HG02623 (cell line): ENCODE data around the gene SATB2.

Source experiments
- ATAC-seq: cut with Tn5 transposase; IDR thresholded peaks from one replicate; pipeline ENCODE4 v1.9.1; 2021; ENCODE audit warnings: moderate library complexity; ENCODE audit not compliant: unreplicated experiment

The SATB2 gene

DNA sequence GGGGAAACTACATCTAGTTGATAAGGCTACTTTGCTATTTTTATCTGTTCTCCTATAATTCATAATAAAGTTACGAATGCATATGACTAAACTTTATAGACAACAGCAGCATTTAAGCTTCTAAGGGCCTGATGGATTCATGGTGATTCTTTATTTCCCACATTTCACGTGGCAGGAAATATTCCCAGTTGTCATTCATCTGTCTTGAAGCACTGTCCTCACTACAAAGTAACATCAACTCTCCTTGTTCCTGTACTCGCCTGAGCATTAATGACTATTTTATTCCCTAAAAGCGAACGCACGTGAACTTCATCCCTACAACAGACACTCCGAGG lies 2.6 kb downstream of the SATB2 start:
- ATAC-seq = no peak

DNA sequence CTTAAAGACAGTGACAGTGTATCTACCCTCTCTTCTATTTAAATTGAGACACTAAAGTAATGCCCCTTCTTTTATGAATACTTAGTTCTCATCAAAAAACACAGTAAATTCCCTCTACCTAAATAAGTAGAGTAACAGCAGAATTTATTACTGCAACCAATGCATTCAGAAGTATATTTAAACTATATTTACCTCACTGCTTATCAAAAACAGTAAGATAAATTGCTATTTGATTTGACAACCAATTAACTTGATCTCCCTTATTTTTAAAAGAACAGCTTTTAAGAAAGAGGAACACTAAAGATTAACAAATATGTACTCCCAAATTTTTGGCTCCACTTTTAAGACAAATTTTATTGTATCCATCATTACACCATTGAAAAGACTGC lies 4.8 kb downstream of the SATB2 start:
- no peak for ATAC-seq

DNA sequence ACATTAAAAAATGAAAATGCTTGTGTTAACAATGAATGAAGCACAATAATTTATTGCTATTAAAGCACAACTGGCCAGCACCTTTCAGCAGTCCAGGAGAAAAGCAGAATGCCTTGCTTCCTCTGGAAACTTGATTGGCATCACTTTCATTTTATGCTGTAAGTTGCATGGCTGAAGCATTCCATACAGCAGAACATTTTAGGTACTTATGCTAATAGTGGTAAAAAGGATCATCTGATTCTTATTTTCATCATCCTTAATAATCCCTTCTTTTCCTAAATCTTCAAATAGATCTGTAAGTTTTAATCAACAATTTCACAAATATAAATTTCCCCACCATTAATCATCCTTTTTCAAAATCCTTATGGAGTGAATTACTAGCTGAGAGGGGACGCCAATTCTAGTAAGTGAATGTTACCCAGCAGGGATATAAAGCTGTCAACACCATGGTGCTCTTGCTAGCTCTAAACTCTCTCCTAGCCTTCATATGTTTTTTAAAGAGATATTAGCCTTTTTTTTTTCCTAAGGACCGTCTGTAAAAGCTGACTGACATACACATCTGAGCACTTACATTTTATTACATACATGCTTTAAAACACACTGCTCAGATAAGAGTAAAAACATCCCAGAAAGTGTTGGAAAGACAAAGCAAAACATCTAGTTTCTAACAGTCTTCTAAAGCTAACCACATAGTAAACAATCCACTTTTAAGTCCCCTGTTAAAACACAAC lies 5.3 kb downstream of the SATB2 start:
- ATAC-seq = no peak

DNA sequence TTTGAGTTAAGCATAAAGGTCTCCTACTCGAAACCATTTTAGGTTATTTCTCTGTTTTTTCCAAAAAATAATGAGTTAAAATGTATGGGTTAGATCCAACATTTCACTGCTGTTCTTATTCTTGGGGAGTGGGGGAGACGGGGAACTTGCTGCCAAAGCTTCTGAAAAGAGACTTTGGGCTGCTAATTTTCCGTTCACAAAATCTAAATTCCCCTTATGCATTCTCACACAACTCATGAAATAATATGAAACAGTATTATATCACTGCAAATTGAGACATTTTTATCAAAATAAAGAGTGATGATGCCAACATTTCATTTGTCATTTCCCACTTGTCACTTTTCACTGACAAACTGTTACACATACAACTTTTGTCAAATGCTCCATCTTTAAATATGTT lies 7.8 kb downstream of the SATB2 start:
- ATAC-seq = no peak

DNA sequence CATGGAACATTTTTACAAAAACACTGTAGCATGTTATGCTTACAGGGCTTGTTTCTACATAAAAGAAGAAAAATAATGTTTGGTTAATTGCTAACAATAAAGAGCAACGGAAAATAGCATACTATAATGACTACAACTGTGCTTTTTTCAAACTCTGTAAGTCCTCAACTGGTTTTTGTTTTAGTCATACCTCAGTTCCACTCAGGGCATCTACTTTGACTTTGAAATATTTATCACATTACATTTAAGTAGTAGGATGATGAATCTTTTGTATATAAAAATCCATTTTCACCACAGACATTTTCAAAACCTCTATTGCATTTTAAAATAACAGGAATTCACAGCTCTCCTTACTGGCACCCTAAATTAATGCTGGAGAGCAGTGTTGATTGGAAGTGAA lies 8.3 kb downstream of the SATB2 start:
- ATAC-seq = no peak

DNA sequence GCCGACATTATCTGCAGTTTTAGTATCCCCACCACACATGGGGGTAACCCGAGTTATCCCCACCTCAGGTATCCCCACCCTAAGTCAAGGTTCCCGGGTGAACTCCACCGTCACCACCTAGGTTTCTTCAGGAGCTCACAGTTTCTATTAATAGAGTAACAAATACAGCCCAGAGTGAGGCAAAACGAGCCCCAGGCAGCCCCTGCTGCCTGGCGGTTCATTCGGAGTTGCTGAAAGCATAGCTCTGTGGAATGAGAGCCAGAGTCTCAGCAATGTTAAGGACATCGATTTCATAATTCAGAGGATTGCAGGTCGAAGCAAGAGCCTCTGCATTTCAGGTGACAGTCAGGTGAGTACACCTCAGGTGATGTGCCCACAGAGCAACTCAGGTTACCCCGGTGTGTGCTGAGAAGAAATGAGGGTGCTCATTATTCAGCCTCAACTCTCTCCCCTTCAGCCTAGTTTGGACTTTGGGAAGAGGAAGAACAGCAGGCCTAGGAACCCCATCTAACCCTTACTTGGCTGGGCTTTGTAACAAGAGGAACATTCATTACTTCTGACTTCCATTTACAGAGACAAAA lies 10.7 kb downstream of the SATB2 start:
- no peak for ATAC-seq

DNA sequence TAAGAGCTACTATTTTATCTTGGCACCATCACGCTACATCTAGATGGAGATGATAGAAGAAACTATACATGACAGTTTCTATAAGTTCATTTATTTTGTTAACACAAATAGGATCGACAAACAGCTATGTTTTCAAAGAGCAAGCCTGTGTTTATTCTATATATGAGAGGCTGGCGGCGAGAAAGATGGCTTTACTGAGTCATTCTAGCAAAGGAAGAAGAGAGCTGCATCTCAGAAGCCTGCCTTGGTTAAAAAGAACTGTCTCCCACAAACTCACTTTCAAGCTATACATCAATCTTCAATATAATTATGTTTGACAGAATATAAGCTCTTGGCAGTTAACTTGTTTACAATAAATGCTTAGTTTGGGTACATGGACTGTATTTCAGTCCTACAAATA lies 13.0 kb downstream of the SATB2 start:
- ATAC-seq = no peak

DNA sequence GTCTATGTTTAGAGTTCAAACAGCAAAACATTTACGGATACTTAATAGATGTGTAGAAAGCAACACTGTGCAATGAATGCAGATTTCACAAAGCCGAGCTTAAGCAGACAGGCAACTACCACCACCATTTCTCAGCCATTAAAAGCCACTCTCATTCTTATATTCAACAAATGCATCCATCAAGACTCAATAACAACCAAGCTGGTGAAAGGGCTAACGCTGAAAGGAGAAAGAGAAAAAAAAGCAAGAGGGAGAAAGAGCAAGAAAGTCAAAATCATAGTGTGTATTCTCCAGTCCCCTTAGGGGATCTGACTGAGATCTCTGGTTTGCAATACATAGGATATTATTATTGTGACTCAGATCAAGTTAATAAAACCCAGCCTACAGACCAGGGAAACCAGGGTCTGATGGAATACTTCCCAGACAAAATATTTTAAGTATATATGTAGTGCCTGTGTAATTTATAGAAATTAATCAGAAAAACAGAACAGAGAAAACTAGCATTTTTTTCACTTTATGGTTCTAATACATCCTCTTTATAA lies 14.1 kb downstream of the SATB2 start:
- no peak for ATAC-seq

DNA sequence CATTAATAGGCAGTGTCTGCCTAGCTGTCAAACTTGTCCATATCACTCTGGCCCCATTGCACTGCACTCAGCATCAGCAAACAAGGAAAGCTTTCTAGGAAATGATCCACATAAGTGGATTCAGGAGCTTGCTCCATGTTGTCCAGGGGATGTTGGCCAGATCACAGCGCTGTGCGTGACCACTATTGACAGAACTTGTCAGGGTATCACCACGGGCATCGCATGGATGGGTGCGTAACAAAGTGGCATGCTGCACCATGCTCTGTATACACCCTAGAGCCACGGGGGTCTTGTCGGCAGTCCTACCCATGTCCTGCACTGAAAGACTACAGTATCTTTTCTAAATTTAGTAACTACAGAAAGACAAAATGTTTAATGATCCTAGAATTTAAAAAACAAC lies 15.6 kb downstream of the SATB2 start:
- no peak for ATAC-seq

DNA sequence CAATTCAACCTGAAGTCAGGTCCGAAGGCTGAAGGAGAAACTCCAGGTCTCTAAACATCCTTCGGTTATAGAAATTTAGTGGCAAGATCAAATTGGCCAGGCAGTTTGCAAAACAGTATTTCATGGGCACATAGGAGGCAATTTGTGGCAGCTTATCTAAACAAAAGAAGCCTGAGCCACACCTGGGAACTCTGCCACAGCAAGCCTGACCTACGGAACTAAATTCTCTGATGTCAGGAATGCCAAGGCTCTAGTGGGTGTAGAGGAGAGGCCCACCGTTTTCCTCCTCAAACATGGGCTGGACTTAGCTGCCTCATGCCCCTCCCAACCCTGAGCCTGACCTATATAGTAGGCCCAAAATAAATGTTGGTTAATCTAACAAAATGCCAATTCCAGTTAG lies 16.0 kb downstream of the SATB2 start:
- no peak for ATAC-seq

DNA sequence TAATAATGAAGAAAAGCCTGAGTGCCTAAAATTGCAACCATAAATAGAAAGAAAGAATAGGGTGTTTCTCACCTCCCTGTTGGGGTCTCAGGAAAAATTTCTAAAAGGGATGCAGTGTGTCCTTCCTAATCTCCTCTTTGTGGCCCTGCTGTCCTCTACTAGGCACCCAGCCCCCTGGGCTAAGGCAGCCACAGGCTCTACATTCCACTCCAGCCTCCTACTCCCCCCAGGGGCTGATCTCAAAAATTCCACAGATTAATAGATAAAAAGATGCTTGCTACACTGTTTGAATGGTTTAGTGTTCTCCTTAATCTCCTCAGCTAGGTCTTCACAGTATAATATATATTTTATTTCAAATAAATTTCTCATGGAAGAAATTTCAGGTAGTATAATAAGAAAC lies 17.6 kb downstream of the SATB2 start:
- ATAC-seq = no peak

DNA sequence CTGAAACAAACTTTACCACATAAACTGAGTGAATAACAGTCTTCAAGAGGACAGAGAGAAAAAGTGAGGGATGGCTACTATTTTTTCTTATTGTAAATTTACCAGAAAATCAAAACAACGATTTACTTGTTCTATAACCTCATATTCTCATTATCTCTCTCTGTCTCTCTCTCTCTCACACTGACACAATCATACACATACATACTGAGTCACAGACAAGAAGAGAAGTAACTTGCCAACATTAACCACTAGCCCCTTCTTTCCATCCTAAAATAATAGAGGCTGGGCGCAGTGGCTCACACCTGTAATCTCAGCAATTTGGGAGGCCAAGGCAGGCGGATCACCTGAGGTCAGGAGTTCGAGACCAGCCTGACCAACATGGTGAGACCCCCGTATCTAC lies 18.2 kb downstream of the SATB2 start:
- no peak for ATAC-seq

DNA sequence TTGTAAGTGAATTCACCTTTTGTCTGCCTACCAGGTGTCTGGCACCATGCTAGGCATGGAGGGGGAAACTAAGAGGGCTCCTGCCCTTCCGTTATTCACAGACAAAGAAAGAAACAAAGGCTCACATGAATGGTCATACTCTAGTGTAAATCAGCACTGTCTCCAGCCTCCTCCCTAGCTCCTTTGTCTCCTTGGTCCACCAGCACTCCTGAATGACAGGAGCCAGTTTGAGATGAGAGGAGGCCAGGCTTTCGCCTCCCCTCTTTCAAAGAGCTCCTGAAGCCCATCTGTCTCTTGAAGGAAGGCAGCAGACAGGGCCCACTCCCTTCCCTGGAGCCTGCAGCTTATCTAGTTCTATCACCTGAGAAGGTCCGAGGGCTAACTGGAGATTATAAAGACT lies 18.7 kb downstream of the SATB2 start:
- no peak for ATAC-seq

DNA sequence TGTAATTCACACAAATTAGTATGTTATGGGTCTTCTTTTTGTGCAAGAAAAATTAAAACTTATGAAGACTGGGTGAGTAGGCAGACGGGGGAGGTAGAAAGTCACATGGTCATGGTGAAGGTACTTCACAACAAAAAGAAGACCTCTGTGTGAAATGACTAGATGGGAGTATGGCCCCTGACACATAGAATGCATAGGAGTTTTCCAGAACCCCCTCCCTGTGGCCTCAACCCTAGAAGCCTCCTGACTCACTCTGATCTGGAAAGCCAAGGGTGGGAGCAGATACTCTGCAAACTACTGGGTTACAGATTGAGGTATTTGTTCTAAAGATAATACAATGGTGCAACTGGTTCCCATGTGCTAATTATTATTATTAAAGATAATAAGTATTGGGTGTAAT lies 23.2 kb downstream of the SATB2 start:
- ATAC-seq = no peak

DNA sequence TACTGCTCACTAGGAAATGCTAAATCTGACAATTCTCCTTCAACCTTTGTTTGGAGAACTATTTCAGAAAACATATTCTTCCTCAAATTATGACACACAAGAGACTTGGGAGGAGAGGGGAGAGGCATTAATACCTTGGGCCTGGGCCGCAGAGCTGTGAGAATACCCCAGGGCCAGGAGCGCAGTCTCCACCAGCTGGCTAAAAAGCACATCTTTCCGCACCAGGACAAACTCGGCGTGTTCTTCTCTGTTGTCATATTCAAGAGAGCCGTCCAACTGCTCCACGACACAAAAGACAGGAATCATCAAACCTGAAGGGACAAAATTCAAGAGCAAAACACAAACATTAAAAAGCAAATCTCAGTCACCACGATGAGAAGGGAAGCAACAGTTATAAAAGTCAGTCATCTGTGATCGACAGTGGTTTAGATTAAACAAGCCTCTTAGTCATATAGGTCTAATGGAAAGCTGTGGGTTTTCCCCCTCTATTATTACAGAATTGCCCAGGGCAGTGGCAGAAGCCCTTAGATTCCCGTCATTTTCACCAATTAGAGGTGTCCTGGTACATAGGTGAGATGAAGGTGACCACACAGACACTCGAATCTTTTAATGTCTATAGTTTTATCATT lies 24.4 kb downstream of the SATB2 start:
- ATAC-seq = no peak

DNA sequence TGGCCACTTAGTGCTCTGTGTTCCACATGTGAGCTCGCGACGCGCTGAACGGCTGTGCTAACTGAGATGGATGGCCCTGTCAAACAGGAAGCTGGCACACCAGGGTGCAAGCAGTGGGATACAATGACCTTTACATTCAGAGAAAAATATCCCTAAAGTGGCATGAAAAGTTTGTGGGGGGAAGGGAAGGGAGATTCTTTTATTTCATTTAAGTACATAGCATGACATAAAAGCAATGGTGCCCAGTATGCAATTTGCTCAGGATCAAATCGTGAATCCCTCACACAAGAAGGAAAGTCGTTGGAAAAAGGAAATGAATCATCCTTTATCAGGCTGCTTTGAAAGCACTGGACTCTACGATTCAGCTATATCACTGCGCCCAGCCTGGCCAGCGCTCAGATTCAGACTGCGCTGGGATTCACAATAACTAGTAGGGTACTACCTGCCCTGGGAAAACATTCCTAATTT lies 26.0 kb downstream of the SATB2 start:
- ATAC-seq = no peak

DNA sequence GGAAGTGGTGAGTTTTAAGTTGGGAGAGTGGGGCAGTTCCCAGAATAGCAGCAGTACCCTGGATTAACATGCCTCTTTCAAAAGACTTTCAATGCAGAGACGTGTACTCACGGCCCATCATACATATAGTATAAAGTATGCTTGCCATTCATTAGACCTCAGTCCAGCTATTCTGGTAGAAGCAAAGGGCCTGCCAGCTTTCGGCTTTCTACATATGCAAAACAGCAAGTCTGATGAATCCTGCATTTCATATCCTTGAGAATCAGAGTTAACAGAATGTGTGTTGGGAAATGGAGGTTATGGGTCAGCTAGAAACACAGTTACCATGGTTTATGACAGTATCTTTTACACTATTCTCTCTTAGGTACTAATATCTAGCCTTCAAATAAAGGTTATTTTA lies 27.5 kb downstream of the SATB2 start:
- ATAC-seq = no peak

DNA sequence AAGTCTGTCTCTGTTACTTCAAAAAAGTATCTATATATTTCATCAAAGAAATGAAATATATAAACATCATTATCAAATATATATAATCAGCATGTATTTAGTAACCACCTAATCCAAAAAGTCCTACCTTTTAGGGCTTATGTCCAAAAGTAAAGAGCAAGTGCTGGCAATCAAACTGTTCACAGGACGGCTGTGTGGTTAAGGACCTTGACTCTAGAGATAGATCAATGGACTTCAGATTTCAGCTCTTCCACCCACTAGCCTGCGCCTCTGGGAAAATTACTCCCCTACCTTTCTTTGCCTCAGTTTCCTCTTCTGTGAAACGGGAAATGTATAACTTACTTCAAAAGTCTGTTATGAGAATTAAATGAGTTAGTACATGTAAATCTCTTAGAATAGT lies 29.4 kb downstream of the SATB2 start:
- no peak for ATAC-seq

DNA sequence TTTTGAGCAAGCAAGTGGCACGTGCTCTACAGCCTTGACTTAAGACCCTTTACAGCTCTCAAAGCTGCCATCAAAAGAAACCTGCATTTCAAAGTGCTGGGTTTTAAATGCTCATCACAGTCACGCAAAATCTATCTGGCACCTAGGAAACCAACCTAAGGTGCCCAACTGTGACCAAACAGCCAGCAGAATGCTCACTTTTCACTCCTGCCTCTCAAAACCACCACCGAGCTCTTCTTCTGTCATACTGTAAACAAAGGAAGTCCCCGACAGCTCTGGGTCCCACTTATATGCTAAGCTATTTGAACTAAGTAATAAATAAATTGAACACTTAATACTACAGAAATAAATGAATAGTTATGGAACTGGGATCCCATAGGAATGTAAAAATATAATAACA lies 33.6 kb downstream of the SATB2 start:
- no peak for ATAC-seq

DNA sequence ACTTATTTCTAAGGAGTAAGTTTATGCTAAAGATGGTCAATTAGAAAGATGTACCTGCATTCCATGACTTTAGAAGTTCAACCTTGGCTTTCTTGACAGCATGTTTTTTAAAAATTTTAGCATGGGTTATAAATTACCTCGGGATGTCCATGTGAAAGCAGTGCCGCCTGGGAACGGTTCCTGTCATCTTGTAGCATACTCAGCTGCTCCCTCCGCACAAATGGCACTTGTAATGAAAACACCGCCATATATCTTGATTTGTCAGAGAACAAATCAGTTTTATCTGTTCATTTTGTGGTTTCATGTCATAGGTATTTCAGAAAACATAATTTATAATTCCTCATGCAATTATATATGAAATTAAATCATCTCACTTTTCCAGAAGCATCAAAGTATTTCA lies 38.3 kb downstream of the SATB2 start:
- ATAC-seq = no peak

DNA sequence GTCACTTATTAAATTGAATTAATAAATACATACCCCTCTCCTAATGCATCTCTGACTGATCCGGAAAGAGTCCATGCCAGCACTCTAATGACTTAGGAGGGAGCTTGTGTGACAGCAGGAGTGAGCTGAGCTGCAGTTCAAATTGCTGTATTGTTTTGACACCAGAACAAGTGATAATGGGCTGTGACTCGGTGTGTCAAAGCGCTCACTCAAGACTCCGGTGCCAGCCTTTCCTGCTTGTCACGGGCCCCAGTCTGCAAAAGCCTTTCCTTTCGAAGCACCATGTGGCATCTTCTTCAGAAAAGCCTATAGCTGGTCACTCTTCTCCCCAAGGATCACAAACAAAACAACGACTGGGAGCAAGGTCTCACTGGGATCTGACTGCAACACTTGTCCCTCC lies 43.3 kb downstream of the SATB2 start:
- ATAC-seq = no peak

DNA sequence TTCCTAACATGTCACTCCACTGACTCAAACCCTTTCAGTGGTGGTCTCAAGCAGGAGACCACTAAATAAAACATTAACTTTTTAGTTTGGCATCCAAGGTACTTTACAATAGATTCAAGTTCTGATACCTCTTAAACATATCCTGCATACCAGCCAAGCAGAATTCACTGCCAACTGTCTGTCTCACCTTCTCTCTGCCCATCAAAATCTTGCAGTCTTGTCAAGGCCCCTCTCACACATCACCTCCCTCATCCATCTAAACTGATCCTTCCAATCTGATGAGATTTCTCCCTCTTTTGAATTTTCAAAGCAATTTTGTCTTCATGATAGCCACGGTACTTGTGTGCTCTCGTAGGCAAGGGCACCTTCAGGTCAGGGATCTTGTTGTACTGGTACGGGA lies 43.7 kb downstream of the SATB2 start:
- ATAC-seq = no peak
